Osteocyte (in vitro differentiated cells): ENCODE measurements around the gene TENT5C. TPM values are rescaled to one million over a fixed set of nuclear protein-coding genes. Genes with fewer than 3 reads are reported as not detected.

Source experiments
- DNase-seq: peaks from one replicate; pipeline ENCODE4 v3.0.0; 2021; ENCODE audit warnings: mixed read lengths; ENCODE audit not compliant: unreplicated experiment; ENCODE audit errors: extremely low spot score
- H3K27ac Mint-ChIP-seq: one replicate; pipeline ENCODE4 v1.8.0; 2021; ENCODE audit warnings: mild to moderate bottlenecking, mixed read lengths; ENCODE audit not compliant: unreplicated experiment
- H3K27me3 Mint-ChIP-seq: one replicate; pipeline ENCODE4 v1.8.0; 2021; ENCODE audit warnings: mixed read lengths; ENCODE audit not compliant: unreplicated experiment
- H3K36me3 Mint-ChIP-seq: one replicate; pipeline ENCODE4 v1.8.0; 2021; ENCODE audit warnings: mixed read lengths; ENCODE audit not compliant: unreplicated experiment
- H3K4me1 Mint-ChIP-seq: one replicate; pipeline ENCODE4 v1.8.0; 2021; ENCODE audit warnings: mixed read lengths; ENCODE audit not compliant: unreplicated experiment
- H3K4me3 Mint-ChIP-seq: one replicate; pipeline ENCODE4 v1.8.0; 2021; ENCODE audit warnings: mild to moderate bottlenecking, moderate library complexity, mixed read lengths; ENCODE audit not compliant: unreplicated experiment
- H3K9me3 Mint-ChIP-seq: one replicate; pipeline ENCODE4 v1.8.0; 2021; ENCODE audit warnings: mixed read lengths; ENCODE audit not compliant: unreplicated experiment
- total RNA-seq: library from RNA; stranded (reverse); gene quantifications from 2 replicates; pipeline ENCODE4 v1.2.1, GENCODE V29; 2021
- TF ChIP-seq, protein P1 (sequence below): fragments of 200-600 bp; sonication (generic); IDR thresholded peaks from 2 replicates; pipeline ENCODE4 v1.5.0; 2021; ENCODE audit warnings: antibody characterized with exemption, mild to moderate bottlenecking, moderate library complexity

Gene TENT5C
- total RNA-seq, 1 donor from 2014 or later: 0.08 TPM

DNA sequence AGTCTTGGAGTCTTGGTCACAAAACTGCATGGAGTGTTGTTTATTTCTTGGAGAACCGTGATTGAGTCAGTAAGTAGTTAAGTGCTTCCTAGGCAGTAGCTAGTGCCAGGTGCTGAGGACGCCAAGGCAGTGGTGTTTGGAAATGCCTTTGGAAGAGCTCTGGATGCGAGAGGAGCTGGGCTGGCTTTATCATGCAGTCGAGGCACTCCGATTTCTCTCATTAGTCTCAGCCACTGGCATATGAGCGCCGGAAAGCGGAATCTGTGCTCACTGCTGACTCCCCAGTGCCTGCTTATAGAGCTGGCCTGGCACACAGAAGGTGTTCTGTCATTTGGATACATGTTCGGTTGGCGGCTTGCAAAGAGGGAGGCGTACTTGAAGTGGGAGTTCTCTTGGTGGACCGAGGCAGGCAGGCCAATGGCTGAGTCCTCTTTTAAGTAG is 3.6 kb downstream of the TENT5C start:
- DNase-seq: no peak
- Mint-ChIP-seq H3K27me3 (peaks cover 48% of the 10 kb centered on the region), H3K4me1 (peaks cover 11% of the 10 kb centered on the region), H3K36me3 (no peaks in the 10 kb centered on the region), H3K9me3 (no peaks in the 10 kb centered on the region), H3K27ac (no peak overlapping the region), H3K4me3 (no peak overlapping the region)
- TF ChIP-seq, protein P1, sequence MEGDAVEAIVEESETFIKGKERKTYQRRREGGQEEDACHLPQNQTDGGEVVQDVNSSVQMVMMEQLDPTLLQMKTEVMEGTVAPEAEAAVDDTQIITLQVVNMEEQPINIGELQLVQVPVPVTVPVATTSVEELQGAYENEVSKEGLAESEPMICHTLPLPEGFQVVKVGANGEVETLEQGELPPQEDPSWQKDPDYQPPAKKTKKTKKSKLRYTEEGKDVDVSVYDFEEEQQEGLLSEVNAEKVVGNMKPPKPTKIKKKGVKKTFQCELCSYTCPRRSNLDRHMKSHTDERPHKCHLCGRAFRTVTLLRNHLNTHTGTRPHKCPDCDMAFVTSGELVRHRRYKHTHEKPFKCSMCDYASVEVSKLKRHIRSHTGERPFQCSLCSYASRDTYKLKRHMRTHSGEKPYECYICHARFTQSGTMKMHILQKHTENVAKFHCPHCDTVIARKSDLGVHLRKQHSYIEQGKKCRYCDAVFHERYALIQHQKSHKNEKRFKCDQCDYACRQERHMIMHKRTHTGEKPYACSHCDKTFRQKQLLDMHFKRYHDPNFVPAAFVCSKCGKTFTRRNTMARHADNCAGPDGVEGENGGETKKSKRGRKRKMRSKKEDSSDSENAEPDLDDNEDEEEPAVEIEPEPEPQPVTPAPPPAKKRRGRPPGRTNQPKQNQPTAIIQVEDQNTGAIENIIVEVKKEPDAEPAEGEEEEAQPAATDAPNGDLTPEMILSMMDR: no peak

DNA sequence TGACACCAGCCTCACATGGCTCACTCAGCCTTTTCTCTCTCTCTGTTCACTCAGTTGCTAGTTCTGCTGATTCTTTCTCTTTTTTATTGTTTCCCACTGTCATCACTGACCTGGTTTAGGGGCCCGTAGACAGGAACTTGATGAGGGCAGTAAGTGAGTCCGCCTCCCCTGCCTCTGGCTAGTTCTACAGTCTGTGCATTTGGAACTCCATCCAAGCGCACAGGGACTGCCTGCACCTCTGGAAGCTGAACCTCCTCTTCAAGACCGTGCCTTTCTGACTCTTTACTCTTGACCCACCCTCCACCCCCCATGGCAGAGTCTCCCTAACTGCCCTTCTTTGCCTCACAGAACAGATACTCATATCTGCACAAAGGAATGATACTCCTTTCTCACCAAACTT is 4.2 kb downstream of the TENT5C start:
- H3K36me3 Mint-ChIP-seq: no peaks in the 10 kb centered on the region
- peaks cover 49% of the 10 kb centered on the region for H3K27me3 Mint-ChIP-seq
- no peak for DNase-seq
- peaks cover 9% of the 10 kb centered on the region for H3K4me1 Mint-ChIP-seq
- no peaks in the 10 kb centered on the region for H3K9me3 Mint-ChIP-seq
- TF ChIP-seq, protein P1: no peak
- no peak overlapping the region for H3K27ac Mint-ChIP-seq
- H3K4me3 Mint-ChIP-seq: no peak overlapping the region

GRCh38 chr1:117611121-117611601 is 5.3 kb downstream of the TENT5C start:
- TF ChIP-seq, protein P1: no peak
- Mint-ChIP-seq H3K4me1 (peaks cover 6% of the 10 kb centered on the region), H3K9me3 (no peaks in the 10 kb centered on the region), H3K36me3 (no peaks in the 10 kb centered on the region), H3K27me3 (peaks cover 53% of the 10 kb centered on the region), H3K27ac (no peak overlapping the region), H3K4me3 (no peak overlapping the region)
- DNase-seq: no peak

DNA sequence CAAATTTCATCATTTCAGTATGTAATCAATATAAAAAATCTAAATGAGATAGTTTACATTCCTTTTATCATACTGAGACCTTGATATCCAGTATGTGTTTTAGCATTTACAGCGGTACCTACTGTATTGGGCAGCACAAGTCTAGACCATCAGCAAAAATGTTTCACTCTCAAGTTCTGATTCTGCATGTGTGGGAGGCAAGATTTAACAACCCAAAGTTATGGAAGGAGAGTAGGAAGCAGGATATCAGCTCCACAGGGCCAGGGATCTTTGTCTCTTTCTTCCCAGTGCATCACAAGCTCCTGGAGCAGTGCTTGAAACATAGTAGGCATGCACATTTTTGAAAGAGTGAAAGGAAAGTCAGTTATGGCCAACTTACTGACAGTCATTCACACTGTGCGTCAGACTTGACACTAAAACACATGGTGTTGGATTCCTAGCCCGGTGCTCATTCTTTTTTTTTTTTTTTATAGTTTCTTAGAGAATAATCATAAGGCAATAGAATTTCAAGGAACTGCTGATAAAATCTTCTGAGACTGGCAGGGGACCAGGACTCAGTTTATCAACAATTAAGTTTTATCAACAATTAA is 6.1 kb downstream of the TENT5C start:
- TF ChIP-seq, protein P1: no peak
- H3K4me3 Mint-ChIP-seq: no peak overlapping the region
- H3K4me1 Mint-ChIP-seq: peaks cover under 1% of the 10 kb centered on the region
- no peaks in the 10 kb centered on the region for H3K36me3 Mint-ChIP-seq
- no peaks in the 10 kb centered on the region for H3K9me3 Mint-ChIP-seq
- no peak for DNase-seq
- H3K27ac Mint-ChIP-seq: no peak overlapping the region
- H3K27me3 Mint-ChIP-seq: peaks cover 50% of the 10 kb centered on the region

- DNase-seq: no peak
- no peaks in the 10 kb centered on the region for H3K9me3 Mint-ChIP-seq
- H3K27ac Mint-ChIP-seq: no peak overlapping the region
- no peaks in the 10 kb centered on the region for H3K36me3 Mint-ChIP-seq
- no peaks in the 10 kb centered on the region for H3K4me1 Mint-ChIP-seq
- peaks cover 48% of the 10 kb centered on the region for H3K27me3 Mint-ChIP-seq
- TF ChIP-seq, protein P1: no peak
- H3K4me3 Mint-ChIP-seq: no peak overlapping the region
Measured at GRCh38 chr1:117612517-117613248, 6.8 kb downstream of the TENT5C start.
